Sigmoid colon (tissue), 7 donors: ENCODE data around the gene TMEM174. TPM values are rescaled to one million over a fixed set of nuclear protein-coding genes. Genes with fewer than 3 reads are reported as not detected.

Experiments used
- DNase-seq: peaks from one replicate; pipeline ENCODE4 v3.0.0-alpha.2; 2019
- H3K27ac ChIP-seq, 4 donors: fragments of 200-600 bp; sonication (generic); one replicate each; pipeline ENCODE4 v1.5.1; 2016 to 2019; ENCODE audit warnings: mild to moderate bottlenecking in 1 of 4
- H3K27me3 ChIP-seq, 3 donors: fragments of 200-600 bp; sonication (generic); one replicate each; pipeline ENCODE4 v1.5.1; 2019; ENCODE audit warnings: mild to moderate bottlenecking in 1 of 3
- H3K36me3 ChIP-seq, 4 donors: fragments of 200-600 bp; sonication (generic); one replicate each; pipeline ENCODE4 v1.5.1; 2016 to 2019
- H3K4me1 ChIP-seq, 4 donors: fragments of 200-600 bp; sonication (generic); one replicate each; pipeline ENCODE4 v1.5.1; 2017 to 2019
- H3K4me3 ChIP-seq, 4 donors: fragments of 200-600 bp; sonication (generic); one replicate each; pipeline ENCODE4 v1.5.1; 2017 to 2019; ENCODE audit warnings: mild to moderate bottlenecking in 2 of 4, moderate library complexity in 1 of 4
- H3K9me3 ChIP-seq, 4 donors: fragments of 200-600 bp in 3 of 4; sonication (generic) in 3 of 4; one replicate each; pipeline versions ENCODE4 v1.5.1 to v1.6.1; 2013 to 2019
- EP300 ChIP-seq, 4 donors: sonication (generic); formaldehyde crosslinking; IDR thresholded peaks; one replicate each; pipeline ENCODE4 v1.6.1; 2017; ENCODE audit warnings: antibody characterized with exemption in 4 of 4
- POLR2A ChIP-seq, 2 donors: fragments of 450-650 bp; IDR thresholded peaks; one replicate each; pipeline ENCODE4 v1.6.1; 2016; ENCODE audit warnings: antibody characterized with exemption in 2 of 2, mild to moderate bottlenecking in 2 of 2, moderate library complexity in 2 of 2
- POLR2AphosphoS5 ChIP-seq, 4 donors: sonication (generic); formaldehyde crosslinking; IDR thresholded peaks; one replicate each; pipeline ENCODE4 v1.6.1; 2017; ENCODE audit warnings: antibody characterized with exemption in 4 of 4
- WGBS, 2 donors: extraction: QIAGEN DNeasy Blood & Tissue Kit; methylation state at CpG; one replicate each; pipeline ENCODE4 v1.1.7; 2013; 5-methylcytosine and 5-hydroxymethylcytosine counted together
- intact Hi-C: fragments of 100-400 bp; cut with DNase I; formaldehyde crosslinking; loops from one replicate; pipeline ENCODE4 v1.15.1; 2023
- polyA plus RNA-seq, 3 donors: library from polyadenylated mRNA; stranded (reverse); fragments of 200-250 nt; gene quantifications; one replicate each; pipeline ENCODE4 v1.2.3, GENCODE V29; 2013
- total RNA-seq, 4 donors: library from RNA; depleted of rRNA; stranded (reverse); fragments of >200 nt; gene quantifications; one replicate each; pipeline ENCODE4 v1.1.0, GENCODE V29; 2016
- TF ChIP-seq, protein P1 (sequence below), 4 experiments: fragments of 450-650 bp in 3 of 4; fragments of 200-600 bp in 1 of 4; IDR thresholded peaks; one replicate each; pipeline ENCODE4 v1.5.1; 2016 to 2019; ENCODE audit warnings: antibody characterized with exemption in 4 of 4, mild to moderate bottlenecking in 3 of 4, moderate library complexity in 2 of 4
- donor health status: healthy with polysubstance abuse.
- donor health status: Bipolar disorder and iron deficiency.
- donor health status: healthy.

The TMEM174 gene
- total and polyA plus RNA-seq, 7 donors: not detected

DNA sequence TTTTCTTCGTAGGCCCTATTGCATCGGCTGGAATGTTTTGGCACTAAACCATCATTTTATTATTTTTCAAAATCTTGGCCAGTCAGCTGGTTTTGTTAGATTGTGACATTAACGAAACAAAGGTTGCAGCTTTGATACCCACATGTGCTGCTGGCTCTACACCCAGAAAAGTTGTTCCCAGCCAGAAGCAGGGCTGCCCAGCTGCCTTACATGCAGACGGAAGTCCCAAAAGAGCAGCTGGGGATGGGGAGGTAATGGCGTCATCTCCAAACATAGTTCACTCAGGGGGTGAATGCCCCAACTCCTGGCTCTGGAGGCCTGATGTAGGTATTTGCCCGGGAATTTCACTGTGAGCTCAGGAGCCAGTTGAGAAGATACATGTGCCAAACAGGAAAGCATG is 29.3 kb upstream of the TMEM174 start:
- Histone ChIP-seq H3K4me1 (no peaks in the 10 kb centered on the region), H3K36me3 (no peaks in the 10 kb centered on the region), H3K27me3 (no peaks in the 10 kb centered on the region), H3K4me3 (no peak overlapping the region), H3K9me3 (no peaks in the 10 kb centered on the region), H3K27ac (no peak overlapping the region)
- 85 to 89% methylated on average over 6 of the region's 6 CpGs for WGBS, 2 donors
- no peak for TF ChIP-seq EP300 (IDR thresholded peaks at IDR 0.05)
- TF ChIP-seq POLR2AphosphoS5 (IDR thresholded peaks at IDR 0.05): no peak
- TF ChIP-seq, protein P1, sequence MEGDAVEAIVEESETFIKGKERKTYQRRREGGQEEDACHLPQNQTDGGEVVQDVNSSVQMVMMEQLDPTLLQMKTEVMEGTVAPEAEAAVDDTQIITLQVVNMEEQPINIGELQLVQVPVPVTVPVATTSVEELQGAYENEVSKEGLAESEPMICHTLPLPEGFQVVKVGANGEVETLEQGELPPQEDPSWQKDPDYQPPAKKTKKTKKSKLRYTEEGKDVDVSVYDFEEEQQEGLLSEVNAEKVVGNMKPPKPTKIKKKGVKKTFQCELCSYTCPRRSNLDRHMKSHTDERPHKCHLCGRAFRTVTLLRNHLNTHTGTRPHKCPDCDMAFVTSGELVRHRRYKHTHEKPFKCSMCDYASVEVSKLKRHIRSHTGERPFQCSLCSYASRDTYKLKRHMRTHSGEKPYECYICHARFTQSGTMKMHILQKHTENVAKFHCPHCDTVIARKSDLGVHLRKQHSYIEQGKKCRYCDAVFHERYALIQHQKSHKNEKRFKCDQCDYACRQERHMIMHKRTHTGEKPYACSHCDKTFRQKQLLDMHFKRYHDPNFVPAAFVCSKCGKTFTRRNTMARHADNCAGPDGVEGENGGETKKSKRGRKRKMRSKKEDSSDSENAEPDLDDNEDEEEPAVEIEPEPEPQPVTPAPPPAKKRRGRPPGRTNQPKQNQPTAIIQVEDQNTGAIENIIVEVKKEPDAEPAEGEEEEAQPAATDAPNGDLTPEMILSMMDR (IDR thresholded peaks at IDR 0.05): no peak
- intact Hi-C loops: no loop called here
- no peak for DNase-seq

DNA sequence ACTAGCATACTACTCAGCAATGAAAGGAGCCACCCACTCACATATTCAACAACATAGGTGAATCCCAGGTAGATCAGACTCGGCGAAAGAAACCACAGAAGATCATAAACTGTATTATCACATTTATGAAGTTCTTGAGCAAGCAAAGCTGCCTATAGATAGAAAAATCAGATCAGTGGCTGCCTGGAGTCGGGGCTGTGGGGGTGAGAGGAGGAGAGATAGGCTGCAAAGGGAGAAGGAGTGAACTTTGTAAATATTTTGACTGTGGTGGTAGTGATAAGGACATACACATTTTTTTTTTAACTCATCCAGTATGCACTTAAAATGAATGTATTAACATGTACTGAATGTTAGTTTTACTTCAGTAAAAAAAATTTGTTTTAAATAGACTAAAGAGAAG is 23.5 kb upstream of the TMEM174 start:
- 12 to 69% methylated on average over 3 of the region's 3 CpGs for WGBS, 2 donors
- no peak for TF ChIP-seq EP300 (IDR thresholded peaks at IDR 0.05)
- no peak overlapping the region for H3K4me3 ChIP-seq
- no peaks in the 10 kb centered on the region for H3K9me3 ChIP-seq
- intact Hi-C loops: no loop called here
- H3K36me3 ChIP-seq: no peaks in the 10 kb centered on the region
- DNase-seq: no peak
- no peak overlapping the region for H3K27ac ChIP-seq
- no peaks in the 10 kb centered on the region for H3K27me3 ChIP-seq
- no peaks in the 10 kb centered on the region for H3K4me1 ChIP-seq

GRCh38 chr5:73150876-73151275 is 22.1 kb upstream of the TMEM174 start:
- H3K27me3 ChIP-seq: no peaks in the 10 kb centered on the region
- TF ChIP-seq POLR2A (IDR thresholded peaks at IDR 0.05) (no peak), EP300 (IDR thresholded peaks at IDR 0.05) (no peak), POLR2AphosphoS5 (IDR thresholded peaks at IDR 0.05) (no peak)
- TF ChIP-seq, protein P1 (IDR thresholded peaks at IDR 0.05): no peak
- no peaks in the 10 kb centered on the region for H3K4me1 ChIP-seq
- intact Hi-C loops: no loop called here
- DNase-seq: no peak
- 28 to 69% methylated on average over 7 of the region's 7 CpGs for WGBS, 2 donors
- no peaks in the 10 kb centered on the region for H3K9me3 ChIP-seq
- H3K36me3 ChIP-seq: no peaks in the 10 kb centered on the region
- no peak overlapping the region for H3K27ac ChIP-seq
- no peak overlapping the region for H3K4me3 ChIP-seq

DNA sequence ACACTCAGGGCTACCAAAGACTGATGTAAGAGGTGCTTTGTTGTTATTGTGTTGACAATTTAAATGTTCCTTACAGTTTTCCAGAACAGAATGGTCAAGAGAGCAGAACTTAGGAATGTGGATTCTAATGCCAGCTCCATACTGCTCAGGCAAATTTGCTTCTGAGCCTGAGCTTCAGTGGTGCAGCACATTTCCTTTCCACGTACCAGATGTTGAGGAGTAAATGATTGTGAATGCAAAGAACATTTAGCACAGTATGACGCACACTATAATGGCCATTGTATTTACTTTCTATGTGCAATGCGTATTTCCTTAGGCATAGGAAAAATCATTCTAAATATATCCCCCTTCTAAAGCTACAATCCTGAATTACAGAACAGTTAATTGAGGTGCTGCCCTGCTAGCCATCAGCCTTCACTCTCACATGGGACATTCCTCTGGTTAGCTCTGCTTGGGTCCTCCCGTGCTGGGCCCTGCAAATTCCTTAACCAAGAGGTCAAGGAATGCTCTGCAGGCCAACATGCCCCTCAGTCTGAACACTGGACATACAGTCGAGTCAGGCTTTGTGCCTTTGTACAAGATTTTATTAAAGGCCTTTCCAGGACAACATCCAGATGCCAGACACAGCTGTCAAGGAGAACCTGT is 21.1 kb upstream of the TMEM174 start:
- Histone ChIP-seq H3K36me3 (no peaks in the 10 kb centered on the region), H3K27me3 (no peaks in the 10 kb centered on the region), H3K27ac (no peak overlapping the region), H3K4me1 (no peaks in the 10 kb centered on the region), H3K9me3 (no peaks in the 10 kb centered on the region), H3K4me3 (no peak overlapping the region)
- intact Hi-C loops: no loop called here
- no peak for TF ChIP-seq POLR2A (IDR thresholded peaks at IDR 0.05)
- TF ChIP-seq EP300 (IDR thresholded peaks at IDR 0.05): no peak
- TF ChIP-seq POLR2AphosphoS5 (IDR thresholded peaks at IDR 0.05): no peak
- TF ChIP-seq, protein P1 (IDR thresholded peaks at IDR 0.05): no peak
- DNase-seq: no peak
- 78 to 83% methylated on average over 5 of the region's 5 CpGs for WGBS, 2 donors

DNA sequence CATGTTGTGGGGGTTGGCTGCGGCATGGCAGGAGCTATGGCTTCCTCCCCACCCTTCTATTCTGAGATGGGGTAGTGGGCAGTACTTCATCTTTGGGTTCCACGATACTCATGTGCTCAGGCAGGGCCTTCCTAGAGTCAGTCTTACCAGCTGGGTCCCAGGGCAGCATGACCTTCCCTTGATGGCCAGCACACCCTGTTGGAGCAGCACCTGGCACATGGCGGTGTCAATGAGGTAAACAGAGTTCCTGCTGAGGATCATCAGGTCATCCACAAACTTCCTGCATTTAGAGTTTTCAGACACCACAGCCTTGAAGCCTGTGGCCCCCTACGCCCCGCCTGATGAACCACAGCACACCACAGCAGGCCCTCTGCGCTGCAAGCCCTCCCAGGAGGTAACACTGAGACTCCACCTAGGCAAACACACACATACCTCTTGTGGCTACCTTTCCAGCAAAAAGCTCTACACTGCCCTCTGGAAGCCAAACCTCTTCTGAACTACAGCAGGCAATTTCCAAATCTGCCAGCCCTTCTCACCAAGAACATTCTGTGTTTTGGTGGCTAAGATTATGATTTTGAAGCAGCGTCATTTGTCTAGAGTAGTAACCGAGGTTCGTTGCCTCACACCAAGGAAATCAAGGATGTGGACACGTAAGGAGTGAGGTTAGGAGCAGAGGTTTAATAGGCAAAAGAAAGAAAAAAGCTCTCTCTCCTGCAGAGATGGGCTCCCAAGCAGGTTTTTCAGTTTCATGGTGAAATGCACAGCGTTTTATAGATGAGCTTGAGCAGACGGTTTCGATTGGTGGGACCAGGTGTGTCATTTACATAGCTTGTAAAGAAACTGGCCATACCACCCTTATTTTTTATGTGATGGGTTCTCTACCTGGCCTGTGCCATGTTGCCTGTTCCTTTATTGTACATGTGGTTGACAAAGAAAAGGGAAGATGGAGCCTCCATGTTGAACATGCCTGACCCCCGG is 20.3 kb upstream of the TMEM174 start:
- WGBS, 2 donors: 67 to 89% methylated on average over 14 of the region's 14 CpGs
- no peaks in the 10 kb centered on the region for H3K9me3 ChIP-seq
- no peaks in the 10 kb centered on the region for H3K36me3 ChIP-seq
- intact Hi-C loops: no loop called here
- no peak overlapping the region for H3K27ac ChIP-seq
- no peaks in the 10 kb centered on the region for H3K4me1 ChIP-seq
- no peak for DNase-seq
- TF ChIP-seq, protein P1 (IDR thresholded peaks at IDR 0.05): no peak
- TF ChIP-seq POLR2A (IDR thresholded peaks at IDR 0.05) (no peak), POLR2AphosphoS5 (IDR thresholded peaks at IDR 0.05) (no peak), EP300 (IDR thresholded peaks at IDR 0.05) (no peak)
- no peak overlapping the region for H3K4me3 ChIP-seq
- H3K27me3 ChIP-seq: no peaks in the 10 kb centered on the region
